GM19372 (cell line): ENCODE data around the gene TXNDC15.
"Not testable (repeated sequence)": the region's sequence is repeated elsewhere in the genome, so short reads cannot be mapped to it uniquely, and the experiment has no call there.

Experiments used
- ATAC-seq: cut with Tn5 transposase; IDR thresholded peaks from one replicate; pipeline ENCODE4 v1.9.1; 2021; ENCODE audit warnings: mild to moderate bottlenecking, low read depth, moderate library complexity; ENCODE audit not compliant: unreplicated experiment

The TXNDC15 gene

DNA sequence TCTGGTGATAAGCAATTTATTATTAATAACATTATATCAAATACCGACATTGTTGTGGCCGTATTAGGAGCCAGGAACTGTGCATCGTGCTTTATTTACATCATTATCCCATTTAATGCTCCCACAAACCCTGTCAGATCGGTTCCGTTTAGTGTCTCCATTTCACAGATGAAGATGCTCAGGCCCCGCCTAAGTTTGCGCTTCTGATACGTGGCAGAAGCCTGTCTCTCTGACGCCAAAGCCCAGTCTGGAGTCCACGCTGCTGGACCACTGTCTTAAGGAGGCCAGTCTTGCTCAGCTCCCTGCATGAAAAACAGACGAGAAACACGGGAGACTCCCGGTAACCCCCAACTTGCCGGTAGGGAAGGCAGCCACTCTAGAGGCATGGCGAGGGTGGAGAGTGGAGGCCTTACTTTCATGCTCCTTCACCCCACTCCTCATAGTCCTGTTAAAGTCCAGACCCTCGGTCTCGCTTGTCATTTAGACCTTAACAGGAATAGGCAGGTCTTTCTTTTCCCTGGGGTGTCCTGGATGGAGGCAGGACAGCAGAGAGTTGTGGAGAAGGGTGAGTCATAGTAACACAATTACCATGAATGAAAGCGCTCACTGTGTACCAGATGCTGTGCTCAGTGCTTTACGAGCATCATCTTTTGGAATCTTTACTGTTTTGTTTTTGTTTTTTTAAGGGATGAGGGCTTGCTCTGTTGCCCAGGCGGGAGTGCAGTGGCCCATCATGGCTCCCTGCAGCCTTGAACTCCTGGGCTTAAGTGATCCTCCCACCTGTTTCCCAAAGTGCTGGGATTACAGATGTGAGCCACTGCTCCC is 872 bp downstream of the TXNDC15 start:
- peak; percentile 27 for ATAC-seq

DNA sequence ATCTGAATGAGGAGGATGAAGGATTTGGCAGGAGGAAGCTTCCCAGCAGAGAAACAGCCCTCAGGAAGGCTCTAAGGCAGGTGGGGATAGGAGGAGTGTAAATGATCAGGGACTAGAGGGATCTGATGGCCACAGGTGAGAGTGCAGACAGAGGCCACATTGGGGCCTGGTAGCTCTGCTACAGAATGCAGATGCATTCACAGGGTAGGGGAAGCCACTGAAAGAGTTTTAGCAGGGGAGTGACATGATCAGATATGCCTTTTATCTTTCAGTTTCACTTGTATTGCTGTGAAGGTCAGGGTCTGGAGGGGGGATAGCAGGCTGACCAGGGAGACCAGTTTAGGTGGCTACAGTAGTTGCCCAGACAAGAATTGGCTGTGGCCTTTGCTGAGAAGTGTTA is 3.0 kb downstream of the TXNDC15 start:
- ATAC-seq = no peak

GRCh38 chr5:134878403-134878802 is 4.2 kb downstream of the TXNDC15 start:
- ATAC-seq = no peak

DNA sequence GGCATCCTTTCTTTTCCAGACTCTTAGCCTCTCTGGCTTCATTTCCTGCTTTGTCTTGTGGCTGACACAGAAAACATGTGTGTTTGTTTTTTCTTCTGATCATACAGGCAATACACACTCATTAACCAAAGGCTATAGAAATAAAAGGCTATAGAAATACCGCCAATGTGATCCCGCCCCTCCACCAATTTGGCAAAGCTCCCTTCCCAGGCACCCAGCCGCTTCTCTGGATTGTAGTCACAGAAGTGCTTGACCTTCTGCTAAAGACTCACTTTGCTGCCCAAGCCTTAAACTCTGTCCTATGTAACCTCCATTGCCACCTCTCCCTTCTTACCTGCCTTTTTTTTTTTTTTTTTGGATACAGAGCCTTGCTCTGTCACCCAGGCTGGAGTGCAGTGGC is 5.3 kb downstream of the TXNDC15 start:
- ATAC-seq = no peak

GRCh38 chr5:134880937-134881336 is 6.8 kb downstream of the TXNDC15 start:
- ATAC-seq = not testable (repeated sequence)

GRCh38 chr5:134881711-134882110 is 7.5 kb downstream of the TXNDC15 start:
- not testable (repeated sequence) for ATAC-seq

DNA sequence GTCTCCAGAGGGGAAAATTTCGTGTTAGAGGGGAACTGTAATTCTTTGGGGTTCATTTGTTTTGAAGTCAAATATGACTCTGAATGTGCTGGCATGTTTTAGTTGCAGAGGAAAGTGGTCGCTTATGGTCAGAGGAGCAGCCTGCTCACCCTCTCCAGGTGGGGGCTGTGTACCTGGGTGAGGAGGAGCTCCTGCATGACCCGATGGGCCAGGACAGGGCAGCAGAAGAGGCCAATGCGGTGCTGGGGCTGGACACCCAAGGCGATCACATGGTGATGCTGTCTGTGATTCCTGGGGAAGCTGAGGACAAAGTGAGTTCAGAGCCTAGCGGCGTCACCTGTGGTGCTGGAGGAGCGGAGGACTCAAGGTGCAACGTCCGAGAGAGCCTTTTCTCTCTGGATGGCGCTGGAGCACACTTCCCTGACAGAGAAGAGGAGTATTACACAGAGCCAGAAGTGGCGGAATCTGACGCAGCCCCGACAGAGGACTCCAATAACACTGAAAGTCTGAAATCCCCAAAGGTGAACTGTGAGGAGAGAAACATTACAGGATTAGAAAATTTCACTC is 13.5 kb downstream of the TXNDC15 start:
- no peak for ATAC-seq

- ATAC-seq = no peak
Observed at GRCh38 chr5:134889335-134889734, 15.2 kb downstream of the TXNDC15 start.

DNA sequence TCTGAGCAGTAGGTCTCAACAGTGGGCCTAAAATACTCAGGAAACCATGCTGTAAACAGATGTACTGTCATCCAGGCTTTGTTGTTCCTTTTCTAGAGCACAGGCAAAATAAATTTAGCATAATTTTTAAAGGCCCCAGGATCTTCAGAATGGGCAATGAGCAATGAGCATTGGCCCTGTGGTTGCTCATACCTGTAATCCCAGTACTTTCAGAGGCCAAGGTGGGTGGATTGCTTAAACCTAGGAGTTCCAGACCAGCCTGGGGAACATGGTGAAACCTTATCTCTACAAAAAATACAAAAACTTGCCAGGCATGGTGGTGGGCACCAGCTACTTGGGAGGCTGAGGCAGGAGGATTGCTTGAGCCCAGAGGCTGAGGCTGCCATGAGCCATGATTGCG is 17.3 kb downstream of the TXNDC15 start:
- ATAC-seq = no peak

DNA sequence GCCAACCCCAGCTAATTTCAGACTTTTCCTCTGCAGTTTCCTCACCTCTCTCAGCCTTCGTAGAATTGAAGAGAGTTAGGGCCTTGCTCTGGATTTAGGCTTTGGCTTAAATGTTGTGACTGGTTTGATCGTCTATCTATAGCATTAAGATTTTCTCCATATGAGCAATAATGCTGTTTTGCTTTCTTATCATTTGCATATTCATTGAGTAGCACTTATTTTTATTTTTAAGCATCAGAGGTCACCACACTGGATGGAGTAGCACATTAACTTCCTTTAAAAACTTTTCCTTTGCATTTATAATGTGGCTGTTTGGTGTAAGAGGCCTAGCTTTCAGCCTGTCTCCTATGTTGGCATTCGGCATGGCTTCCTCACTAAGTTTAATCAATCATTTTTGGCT is 18.1 kb downstream of the TXNDC15 start:
- ATAC-seq = no peak

DNA sequence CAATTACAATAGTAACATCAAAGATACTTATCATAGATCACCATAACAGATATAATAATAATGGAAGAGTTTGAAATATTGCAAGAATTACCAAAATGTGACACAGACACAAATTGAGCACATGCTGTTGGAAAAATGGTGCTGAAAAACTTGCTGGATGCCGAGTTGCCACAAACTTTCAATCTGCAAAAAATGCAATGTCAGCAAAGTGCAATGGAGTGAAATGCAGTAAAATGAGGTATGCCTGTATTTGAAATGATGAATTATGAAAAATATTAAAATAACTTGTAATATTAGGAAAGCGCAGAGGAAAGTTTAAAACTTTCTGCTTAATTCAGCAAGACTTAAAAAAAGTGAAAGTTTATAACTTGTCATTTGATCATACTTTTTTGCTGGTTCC is 18.8 kb downstream of the TXNDC15 start:
- ATAC-seq = no peak

DNA sequence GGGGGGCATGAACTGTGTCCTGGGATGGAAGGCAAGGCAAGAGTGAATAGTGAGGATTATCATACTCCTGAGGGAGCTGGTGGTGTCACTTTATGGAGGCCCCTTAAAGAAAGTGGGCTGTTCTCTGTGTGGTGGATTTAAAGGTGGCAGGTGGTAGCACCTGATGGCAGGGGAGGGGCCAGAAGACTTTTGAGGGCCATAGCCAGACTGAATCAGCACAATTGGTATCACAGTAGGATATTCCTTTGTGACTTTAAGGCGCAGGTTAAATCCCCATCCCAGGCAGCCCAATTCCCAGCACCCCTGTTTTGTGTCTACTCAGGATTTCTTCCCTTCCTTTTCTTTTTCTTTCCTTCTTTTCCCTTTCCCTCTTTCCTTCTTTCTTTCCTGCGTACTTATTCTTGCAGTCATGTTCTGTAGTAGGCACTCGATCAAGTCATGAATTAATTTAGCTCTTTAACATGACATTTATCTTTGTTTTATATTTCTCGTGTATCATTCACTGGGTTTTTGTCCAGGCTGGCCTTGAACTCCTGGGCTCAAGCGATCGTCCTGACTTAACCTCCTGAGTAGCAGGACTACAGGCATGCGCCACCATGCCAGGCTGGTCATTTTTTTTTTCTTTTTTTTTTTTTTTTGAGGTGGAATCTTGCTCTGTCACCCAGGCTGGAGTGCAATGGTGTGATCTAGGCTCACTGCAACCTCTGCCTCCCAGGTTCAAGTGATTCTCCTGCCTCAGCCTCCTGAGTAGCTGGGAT is 19.8 kb downstream of the TXNDC15 start:
- no peak for ATAC-seq

- no peak for ATAC-seq
Observed at GRCh38 chr5:134902071-134902801, 28.1 kb downstream of the TXNDC15 start.

DNA sequence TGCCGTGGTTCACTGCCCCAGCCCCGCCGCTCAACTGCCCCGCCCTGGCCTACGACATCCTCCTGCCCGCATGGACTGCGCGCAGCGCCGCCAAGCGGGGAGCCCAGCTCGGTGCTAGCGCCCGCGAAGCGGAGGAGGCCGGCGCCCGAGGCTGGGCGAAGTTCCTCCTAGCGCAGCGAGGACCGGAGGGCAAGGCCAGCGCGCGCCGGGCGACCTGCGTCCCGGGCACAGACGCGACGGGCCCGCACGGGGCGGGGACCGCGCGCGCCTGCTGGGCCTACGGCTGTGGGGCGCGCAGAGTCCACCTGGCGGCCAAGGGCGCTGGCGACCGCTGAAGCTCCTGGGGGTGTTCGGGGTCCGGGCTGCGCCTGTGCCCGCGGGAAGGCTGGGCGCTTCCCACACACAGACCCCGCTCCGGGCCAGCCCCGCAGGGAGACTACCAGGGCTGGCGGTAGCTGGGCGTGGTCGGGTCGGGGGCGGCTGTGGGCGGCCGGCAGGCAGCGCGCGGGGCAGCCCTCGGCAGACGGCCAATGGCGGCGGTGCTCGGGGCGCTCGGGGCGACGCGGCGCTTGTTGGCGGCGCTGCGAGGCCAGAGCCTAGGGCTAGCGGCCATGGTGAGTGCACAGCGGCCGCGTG is 30.6 kb downstream of the TXNDC15 start, which contains the start of gene PCBD2:
Gene PCBD2, plus strand, starts transcription at position 522 of the 636 bp plus-strand sequence. Its CDS starts 9 bp downstream, at position 531.
- ATAC-seq = peak; percentile 70

DNA sequence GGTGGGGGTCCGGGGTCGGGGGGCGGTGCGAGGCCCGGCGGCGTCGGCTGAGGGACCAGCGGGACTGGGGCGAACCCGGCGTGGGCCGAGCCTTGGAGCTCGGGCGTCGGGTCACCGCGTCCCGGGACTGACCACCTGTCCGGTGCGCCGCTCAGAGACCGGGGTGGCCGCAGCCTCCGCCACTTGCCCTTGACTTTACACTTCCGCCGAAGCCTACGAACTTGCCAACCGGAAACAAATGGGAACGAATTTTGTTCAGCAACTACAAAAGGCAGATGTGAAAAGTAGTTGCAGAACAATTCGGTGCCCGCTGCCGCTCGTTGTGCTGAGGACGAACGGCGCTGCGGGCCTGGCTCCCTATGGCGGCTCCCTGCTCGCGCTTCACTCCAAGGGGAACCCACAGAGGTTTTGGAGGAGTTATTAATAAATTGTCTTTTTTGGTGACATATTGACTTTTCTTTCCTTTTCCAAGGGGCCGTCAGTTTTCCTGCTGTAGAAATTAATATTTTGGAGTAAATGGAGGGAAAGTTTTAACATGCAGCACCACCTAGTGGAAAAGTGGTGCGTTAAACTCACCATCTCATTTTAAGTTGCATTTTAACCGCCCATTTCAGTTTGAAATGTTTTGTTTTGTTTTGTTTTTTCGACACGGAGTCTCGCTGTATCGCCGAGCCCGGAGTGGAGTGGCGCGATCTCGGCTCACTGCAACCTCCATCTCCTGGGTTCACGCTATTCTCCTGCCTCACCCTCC is 31.2 kb downstream of the TXNDC15 start:
- peak; percentile 34 for ATAC-seq

- ATAC-seq = no peak
Observed at GRCh38 chr5:134906811-134907210, 32.6 kb downstream of the TXNDC15 start.

- ATAC-seq = not testable (repeated sequence)
Observed at GRCh38 chr5:134910752-134911151, 36.6 kb downstream of the TXNDC15 start.

DNA sequence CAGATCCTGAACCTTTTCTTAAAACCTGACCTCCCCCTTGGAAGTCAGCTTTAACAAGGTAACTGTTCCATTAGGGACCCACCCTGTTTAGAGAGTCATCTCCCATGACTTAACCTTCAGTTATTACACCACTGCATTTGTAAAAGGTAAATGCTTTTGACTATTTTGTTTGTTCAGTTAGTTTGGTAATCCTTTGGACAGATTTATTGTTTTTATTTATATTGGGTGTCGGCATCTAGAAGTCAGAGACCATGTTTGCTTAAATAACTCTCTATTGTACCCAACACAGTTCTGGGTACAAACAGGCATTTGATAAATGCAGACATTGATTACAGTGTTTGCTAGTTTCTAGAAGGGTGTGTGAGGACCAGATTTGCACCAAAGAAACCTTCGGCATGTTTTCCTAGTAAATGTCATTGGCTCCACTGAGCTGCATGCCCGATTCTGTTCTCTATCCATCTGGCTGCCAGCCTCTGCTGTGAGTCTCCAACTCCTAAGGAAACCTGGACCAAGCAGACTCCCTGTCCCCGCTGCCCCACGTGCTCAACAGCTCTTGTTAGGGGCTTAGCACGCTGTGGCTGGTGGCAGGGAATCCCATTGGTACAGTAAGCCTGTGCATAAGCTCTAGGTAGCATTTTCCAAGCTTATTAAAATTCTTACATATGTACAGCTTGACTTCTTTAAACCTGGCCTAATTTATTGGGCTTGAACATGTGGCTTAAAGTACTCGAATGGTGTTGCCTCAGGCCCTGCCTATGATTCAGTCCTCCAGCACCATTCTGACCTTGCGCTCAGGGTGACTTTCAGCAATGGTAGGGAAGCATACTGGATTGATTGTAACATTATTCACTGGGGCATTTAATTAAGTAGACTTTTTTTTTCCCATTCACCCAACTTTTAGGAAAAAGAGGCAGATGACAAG is 37.4 kb downstream of the TXNDC15 start:
- ATAC-seq = no peak
